ENCODE results near the gene SH3PXD2A. TPM values are rescaled to one million over a fixed set of nuclear protein-coding genes. Genes with fewer than 3 reads are reported as not detected.

The SH3PXD2A gene
- total RNA-seq, 4 donors from 2014 or later = 12.1 to 68.5 (median 21.7) TPM

DNA sequence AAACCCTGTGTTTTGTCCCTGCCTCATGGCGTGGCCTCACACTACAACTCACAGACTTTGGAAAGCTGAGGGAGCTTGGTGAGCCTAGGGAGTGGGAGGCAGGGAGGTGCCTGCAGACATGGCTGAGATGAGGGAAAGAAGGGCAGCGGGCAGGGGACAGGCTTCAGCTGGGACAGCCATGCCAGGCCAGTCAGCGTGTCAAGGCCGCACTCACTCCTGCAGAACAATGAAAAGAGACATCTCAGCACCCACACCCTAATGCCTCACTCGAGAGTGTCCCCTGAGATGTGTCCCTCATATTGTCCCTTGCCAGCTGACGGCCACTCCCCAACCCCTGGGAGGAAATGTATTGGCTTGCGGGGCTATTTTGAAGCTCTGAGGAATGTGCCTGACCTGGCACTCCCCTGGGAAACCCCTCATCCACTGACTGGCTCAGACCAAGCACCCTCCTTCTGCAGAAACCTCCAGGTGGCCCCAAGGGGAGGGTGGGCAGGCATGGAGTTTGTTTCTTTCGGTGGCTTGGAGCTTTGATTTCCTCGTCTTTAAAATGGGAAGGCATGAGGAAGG lies 31.6 kb downstream of the SH3PXD2A start:
- H3K36me3 ChIP-seq = no peaks in the 10 kb centered on the region
- no peaks in the 10 kb centered on the region for H3K9me3 ChIP-seq
- no peak for DNase-seq
- no peaks in the 10 kb centered on the region for H3K27me3 ChIP-seq
- TF ChIP-seq, protein P1, sequence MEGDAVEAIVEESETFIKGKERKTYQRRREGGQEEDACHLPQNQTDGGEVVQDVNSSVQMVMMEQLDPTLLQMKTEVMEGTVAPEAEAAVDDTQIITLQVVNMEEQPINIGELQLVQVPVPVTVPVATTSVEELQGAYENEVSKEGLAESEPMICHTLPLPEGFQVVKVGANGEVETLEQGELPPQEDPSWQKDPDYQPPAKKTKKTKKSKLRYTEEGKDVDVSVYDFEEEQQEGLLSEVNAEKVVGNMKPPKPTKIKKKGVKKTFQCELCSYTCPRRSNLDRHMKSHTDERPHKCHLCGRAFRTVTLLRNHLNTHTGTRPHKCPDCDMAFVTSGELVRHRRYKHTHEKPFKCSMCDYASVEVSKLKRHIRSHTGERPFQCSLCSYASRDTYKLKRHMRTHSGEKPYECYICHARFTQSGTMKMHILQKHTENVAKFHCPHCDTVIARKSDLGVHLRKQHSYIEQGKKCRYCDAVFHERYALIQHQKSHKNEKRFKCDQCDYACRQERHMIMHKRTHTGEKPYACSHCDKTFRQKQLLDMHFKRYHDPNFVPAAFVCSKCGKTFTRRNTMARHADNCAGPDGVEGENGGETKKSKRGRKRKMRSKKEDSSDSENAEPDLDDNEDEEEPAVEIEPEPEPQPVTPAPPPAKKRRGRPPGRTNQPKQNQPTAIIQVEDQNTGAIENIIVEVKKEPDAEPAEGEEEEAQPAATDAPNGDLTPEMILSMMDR (IDR thresholded peaks at IDR 0.05) = no peak
- TF ChIP-seq POLR2A (IDR thresholded peaks at IDR 0.05) = no peak
- no peak overlapping the region for H3K4me3 ChIP-seq
- H3K27ac ChIP-seq = no peak overlapping the region
- H3K4me1 ChIP-seq = peaks cover 0 to 15% (median 0%) of the 10 kb centered on the region in 4 donors

DNA sequence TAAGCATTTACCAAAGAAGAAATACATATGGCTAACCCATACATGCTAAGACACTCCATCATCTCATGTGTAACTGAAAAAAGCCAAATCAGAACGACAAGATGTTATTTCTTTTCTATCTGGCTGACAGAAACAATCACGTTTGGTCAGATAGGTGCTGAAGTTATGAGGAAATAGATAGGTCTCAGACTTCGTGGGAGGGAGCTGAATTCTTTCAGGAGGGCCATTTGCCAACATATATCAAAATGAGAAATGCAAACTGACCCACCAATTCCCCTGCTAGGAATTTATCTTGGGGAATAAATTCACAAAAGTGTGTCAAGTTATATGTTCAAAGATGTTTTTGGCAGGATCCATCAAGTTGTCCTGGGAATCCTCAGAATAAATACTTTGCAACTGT lies 32.6 kb downstream of the SH3PXD2A start:
- H3K4me1 ChIP-seq = peaks cover 0 to 9% (median 0%) of the 10 kb centered on the region in 4 donors
- no peak overlapping the region for H3K4me3 ChIP-seq
- no peaks in the 10 kb centered on the region for H3K9me3 ChIP-seq
- no peak overlapping the region for H3K27ac ChIP-seq
- DNase-seq = no peak
- no peaks in the 10 kb centered on the region for H3K36me3 ChIP-seq
- no peak for TF ChIP-seq POLR2A (IDR thresholded peaks at IDR 0.05)
- TF ChIP-seq, protein P1 (IDR thresholded peaks at IDR 0.05) = no peak
- H3K27me3 ChIP-seq = no peaks in the 10 kb centered on the region

DNA sequence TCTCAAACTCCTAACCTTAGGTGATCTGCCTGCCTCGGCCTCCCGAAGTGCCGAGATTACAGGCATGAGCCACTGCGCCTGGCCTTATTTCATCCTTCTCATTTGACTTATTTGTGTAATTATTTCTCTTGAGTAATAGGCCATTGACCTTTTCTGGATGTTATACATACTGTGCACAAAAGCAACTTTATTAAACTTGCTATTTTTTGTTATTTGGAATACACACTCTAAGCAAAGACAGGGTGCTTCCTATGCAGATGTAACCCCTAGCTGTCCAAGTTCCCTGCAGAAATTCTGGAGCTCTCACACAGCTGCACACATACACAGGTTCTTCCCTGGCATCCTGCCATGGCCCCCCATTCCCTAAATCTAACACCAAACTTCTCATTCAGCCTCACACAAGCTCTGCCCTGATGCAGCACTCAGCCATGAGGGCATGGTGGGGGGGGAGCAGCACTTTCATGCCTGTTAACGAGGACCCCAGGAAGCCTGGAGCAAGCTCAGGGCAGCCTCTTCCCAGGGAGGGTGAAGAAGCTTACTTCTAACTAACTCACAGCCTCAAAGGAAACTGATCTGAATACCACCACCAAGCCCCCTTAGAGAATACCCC lies 33.2 kb downstream of the SH3PXD2A start:
- no peaks in the 10 kb centered on the region for H3K9me3 ChIP-seq
- peak in 1 of 3 donors; percentile 46 for DNase-seq
- no peaks in the 10 kb centered on the region for H3K36me3 ChIP-seq
- H3K4me1 ChIP-seq = peaks cover 0 to 9% (median 0%) of the 10 kb centered on the region in 4 donors
- no peaks in the 10 kb centered on the region for H3K27me3 ChIP-seq
- no peak for TF ChIP-seq POLR2A (IDR thresholded peaks at IDR 0.05)
- TF ChIP-seq, protein P1 (IDR thresholded peaks at IDR 0.05) = no peak
- H3K4me3 ChIP-seq = no peak overlapping the region
- no peak overlapping the region for H3K27ac ChIP-seq

DNA sequence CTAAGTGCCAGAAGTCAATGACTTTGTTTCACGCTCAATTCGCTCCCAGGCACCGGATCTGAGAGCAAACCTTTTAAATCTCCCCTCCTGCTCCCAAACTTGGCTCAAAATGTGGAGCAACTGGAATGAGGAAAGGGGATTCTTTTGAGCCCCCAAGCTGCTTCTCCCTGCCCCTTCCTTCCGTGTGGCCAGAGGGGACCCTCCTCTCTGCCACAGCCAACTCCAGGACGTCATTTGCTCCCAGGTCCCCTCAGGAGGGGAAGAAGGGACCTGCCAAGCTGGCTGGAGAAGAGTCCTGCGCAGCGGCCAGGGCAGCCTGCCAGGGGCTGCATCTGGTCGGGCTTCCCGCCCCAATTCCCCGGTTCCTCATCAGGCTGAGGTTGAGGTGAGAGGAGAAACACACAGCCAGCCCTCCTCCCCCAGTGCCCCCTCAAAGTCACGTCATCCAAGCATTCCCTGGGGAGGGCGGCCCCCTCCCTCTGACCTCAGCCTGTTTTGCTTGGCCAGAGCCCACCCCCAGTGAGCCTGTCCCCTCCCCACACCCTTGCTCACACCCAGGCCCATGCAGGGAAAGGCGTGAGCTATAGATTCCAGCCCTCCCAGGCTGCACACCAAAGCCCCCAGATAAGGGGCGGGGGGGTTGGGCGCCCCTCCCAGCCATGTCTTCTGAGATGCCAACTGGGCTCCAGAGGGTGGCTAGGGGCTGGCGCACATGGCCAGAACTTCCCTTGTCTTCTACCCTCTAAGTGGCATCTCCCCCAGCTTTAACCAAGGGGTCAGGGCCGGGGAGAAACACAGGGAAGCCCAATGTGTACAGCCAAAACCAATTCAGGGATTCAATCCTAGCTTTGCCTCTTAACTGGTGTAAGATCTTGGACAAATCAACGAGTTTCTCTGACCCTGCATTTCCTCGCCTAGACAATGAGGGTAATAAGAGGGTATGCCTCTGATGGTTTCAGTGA lies 35.0 kb downstream of the SH3PXD2A start:
- peak overlapping the region in 1 of 4 donors; percentile 38 for H3K27ac ChIP-seq
- no peaks in the 10 kb centered on the region for H3K9me3 ChIP-seq
- H3K4me1 ChIP-seq = peaks cover 0 to 9% (median 0%) of the 10 kb centered on the region in 4 donors
- H3K36me3 ChIP-seq = no peaks in the 10 kb centered on the region
- no peaks in the 10 kb centered on the region for H3K27me3 ChIP-seq
- TF ChIP-seq POLR2A (IDR thresholded peaks at IDR 0.05) = no peak
- TF ChIP-seq, protein P1 (IDR thresholded peaks at IDR 0.05) = no peak
- DNase-seq = peak in 2 of 3 donors; percentile 60 to 68
- no peak overlapping the region for H3K4me3 ChIP-seq

DNA sequence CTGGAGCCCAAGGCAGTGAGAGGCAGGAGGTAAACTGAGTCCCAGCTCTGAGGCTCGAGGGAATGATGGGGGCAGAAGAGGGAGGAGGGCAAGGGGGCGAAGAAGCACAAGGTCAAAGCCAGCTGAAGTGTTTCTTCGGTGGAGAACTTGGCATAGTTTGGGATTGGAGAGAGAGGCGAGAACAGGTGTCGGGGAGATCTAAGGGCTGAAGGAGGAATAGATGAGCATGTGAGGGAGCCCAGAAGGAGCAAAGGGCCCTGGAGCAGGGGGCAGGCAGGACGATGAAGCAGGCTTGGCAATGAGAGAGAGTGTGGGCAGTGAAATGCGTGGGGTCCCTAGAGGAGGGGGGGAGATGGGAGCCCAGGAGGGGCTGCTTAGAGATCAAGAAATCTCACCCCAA lies 35.9 kb downstream of the SH3PXD2A start:
- TF ChIP-seq, protein P1 (IDR thresholded peaks at IDR 0.05) = no peak
- TF ChIP-seq POLR2A (IDR thresholded peaks at IDR 0.05) = no peak
- Histone ChIP-seq H3K27ac (no peak overlapping the region), H3K36me3 (no peaks in the 10 kb centered on the region), H3K27me3 (no peaks in the 10 kb centered on the region), H3K4me3 (no peak overlapping the region), H3K9me3 (no peaks in the 10 kb centered on the region), H3K4me1 (peaks cover 0 to 14% (median 0%) of the 10 kb centered on the region in 4 donors)
- DNase-seq = peak in 1 of 3 donors; percentile 34

Data from Peyer's patch (tissue), 4 donors.